Spleen (tissue), 11 donors: ENCODE data around the gene TSPAN18. TPM values are rescaled to one million over a fixed set of nuclear protein-coding genes. Genes with fewer than 3 reads are reported as not detected.

Experiments used
- DNase-seq: peaks from one replicate; pipeline ENCODE4 v3.0.0-alpha.2; 2020
- H3K27ac ChIP-seq, 8 donors: fragments of 200-600 bp; sonication (generic) in 7 of 8; 1 replicate in 4 of 8; 2 replicates in 4 of 8; pipeline versions ENCODE4 v1.5.0 to v1.8.0; 2016 to 2021; ENCODE audit warnings: inconsistent platforms in 4 of 8, mild to moderate bottlenecking in 4 of 8, moderate library complexity in 1 of 8
- H3K27me3 ChIP-seq, 7 donors: fragments of 200-600 bp; sonication (generic) in 6 of 7; replicated peaks in 1 of 7; 1 replicate in 4 of 7; 2 replicates in 3 of 7; pipeline versions ENCODE4 v1.5.0 to v1.8.0; 2016 to 2021; ENCODE audit warnings: inconsistent platforms in 3 of 7, mild to moderate bottlenecking in 1 of 7
- H3K36me3 ChIP-seq, 6 donors: fragments of 200-600 bp; sonication (generic) in 5 of 6; 1 replicate in 4 of 6; 2 replicates in 2 of 6; pipeline versions ENCODE4 v1.5.0 to v1.8.0; 2016 to 2021; ENCODE audit warnings: inconsistent platforms in 2 of 6
- H3K4me1 ChIP-seq, 6 donors: fragments of 200-600 bp; sonication (generic) in 5 of 6; 1 replicate in 3 of 6; 2 replicates in 3 of 6; pipeline versions ENCODE4 v1.5.0 to v1.8.0; 2016 to 2021; ENCODE audit warnings: inconsistent platforms in 3 of 6
- H3K4me3 ChIP-seq, 8 donors: fragments of 200-600 bp; sonication (generic) in 7 of 8; 1 replicate in 4 of 8; 2 replicates in 4 of 8; pipeline versions ENCODE4 v1.5.0 to v1.8.0; 2016 to 2021; ENCODE audit warnings: inconsistent platforms in 4 of 8, mild to moderate bottlenecking in 4 of 8, moderate library complexity in 2 of 8
- H3K9me3 ChIP-seq, 8 donors: fragments of 200-600 bp; sonication (generic) in 7 of 8; 1 replicate in 4 of 8; 2 replicates in 4 of 8; pipeline versions ENCODE4 v1.5.0 to v1.8.0; 2016 to 2021; ENCODE audit warnings: inconsistent platforms in 4 of 8
- POLR2A ChIP-seq, 3 donors: fragments of 450-650 bp; IDR thresholded peaks; one replicate each; pipeline ENCODE4 v1.5.1; 2017; ENCODE audit warnings: antibody characterized with exemption in 3 of 3, mild to moderate bottlenecking in 1 of 3
- POLR2AphosphoS5 ChIP-seq, 3 donors: sonication (generic); formaldehyde crosslinking; IDR thresholded peaks; one replicate each; pipeline ENCODE4 v1.5.1; 2017; ENCODE audit warnings: antibody characterized with exemption in 3 of 3
- WGBS, 5 donors: extraction: QIAGEN DNeasy Blood & Tissue Kit in 3 of 5; methylation state at CpG; one replicate each; pipeline versions ENCODE4 v1.1.5 to v1.1.7; 2013 to 2018; 5-methylcytosine and 5-hydroxymethylcytosine counted together
- intact Hi-C: fragments of 100-400 bp; cut with DNase I; formaldehyde crosslinking; loops from one replicate; pipeline ENCODE4 v1.15.0; 2023; ENCODE audit warnings: low total_unique reads
- polyA plus RNA-seq, 3 donors: library from polyadenylated mRNA; stranded (reverse); fragments of 200-250 nt; gene quantifications; one replicate each; pipeline ENCODE4 v1.2.1, GENCODE V29; 2013
- total RNA-seq, 7 donors: library from RNA; depleted of rRNA in 3 of 7; stranded (reverse); fragments of >200 nt in 3 of 7; fragmentation: NEBNext Ultra II Directional in 4 of 7; extraction: Animal tissue kit (Norgen Biotek cat#: 25700) in 4 of 7; gene quantifications; one replicate each; pipeline versions ENCODE4 v1.1.0 to v1.2.1, GENCODE V29; 2016 to 2021
- TF ChIP-seq, protein P1 (sequence below), 11 experiments: fragments of 200-600 bp in 7 of 11; fragments of 450-650 bp in 4 of 11; sonication (generic) in 4 of 11; IDR thresholded peaks in 8 of 11; conservative IDR thresholded peaks in 3 of 11; 1 replicate in 7 of 11; 2 replicates in 4 of 11; pipeline versions ENCODE4 v1.4.0 to v1.8.0; 2016 to 2021; ENCODE audit warnings: antibody characterized with exemption in 11 of 11, inconsistent platforms in 4 of 11, mild to moderate bottlenecking in 1 of 11
- donor health status: healthy with polysubstance abuse.
- donor health status: DM: no; HTN: no; CAD: no; lungs with moderate emphysema.
- donor health status: DM: no; HTN: no; CAD: no.
- donor health status: Bipolar disorder and iron deficiency.
- donor health status: healthy.
- donor health status: DM: no; HTN: no; CAD: no.
- donor health status: DM: yes; HTN: yes; CAD: no.

TSPAN18 gene
- total and polyA plus RNA-seq, 10 donors: 2.1 to 47.5 (median 21.3) TPM

- DNase-seq: no peak
- Histone ChIP-seq H3K9me3 (no peaks in the 10 kb centered on the region), H3K27me3 (peaks cover 0 to 2% (median 0%) of the 10 kb centered on the region in 7 donors), H3K27ac (peak overlapping the region in 6 of 8 donors; percentile 29 to 97 (median 72)), H3K36me3 (peaks cover 0 to 40% (median 4%) of the 10 kb centered on the region in 6 donors), H3K4me3 (no peak overlapping the region), H3K4me1 (peaks cover 62 to 100% (median 95%) of the 10 kb centered on the region in 6 donors)
- 69 to 86% (median 83%) methylated on average over 6 to 7 of the region's 7 CpGs for WGBS, 5 donors
- intact Hi-C loops: no loop called here
- no peak for TF ChIP-seq POLR2AphosphoS5 (IDR thresholded peaks at IDR 0.05)
- no peak for TF ChIP-seq POLR2A (IDR thresholded peaks at IDR 0.05)
- TF ChIP-seq, protein P1, sequence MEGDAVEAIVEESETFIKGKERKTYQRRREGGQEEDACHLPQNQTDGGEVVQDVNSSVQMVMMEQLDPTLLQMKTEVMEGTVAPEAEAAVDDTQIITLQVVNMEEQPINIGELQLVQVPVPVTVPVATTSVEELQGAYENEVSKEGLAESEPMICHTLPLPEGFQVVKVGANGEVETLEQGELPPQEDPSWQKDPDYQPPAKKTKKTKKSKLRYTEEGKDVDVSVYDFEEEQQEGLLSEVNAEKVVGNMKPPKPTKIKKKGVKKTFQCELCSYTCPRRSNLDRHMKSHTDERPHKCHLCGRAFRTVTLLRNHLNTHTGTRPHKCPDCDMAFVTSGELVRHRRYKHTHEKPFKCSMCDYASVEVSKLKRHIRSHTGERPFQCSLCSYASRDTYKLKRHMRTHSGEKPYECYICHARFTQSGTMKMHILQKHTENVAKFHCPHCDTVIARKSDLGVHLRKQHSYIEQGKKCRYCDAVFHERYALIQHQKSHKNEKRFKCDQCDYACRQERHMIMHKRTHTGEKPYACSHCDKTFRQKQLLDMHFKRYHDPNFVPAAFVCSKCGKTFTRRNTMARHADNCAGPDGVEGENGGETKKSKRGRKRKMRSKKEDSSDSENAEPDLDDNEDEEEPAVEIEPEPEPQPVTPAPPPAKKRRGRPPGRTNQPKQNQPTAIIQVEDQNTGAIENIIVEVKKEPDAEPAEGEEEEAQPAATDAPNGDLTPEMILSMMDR (IDR thresholded peaks at IDR 0.05 in 8 of 11, conservative IDR thresholded peaks at IDR 0.05 in 3 of 11): no peak
These were observed 217.6 kb downstream of the TSPAN18 start for GRCh38 chr11:44944181-44944852.

DNA sequence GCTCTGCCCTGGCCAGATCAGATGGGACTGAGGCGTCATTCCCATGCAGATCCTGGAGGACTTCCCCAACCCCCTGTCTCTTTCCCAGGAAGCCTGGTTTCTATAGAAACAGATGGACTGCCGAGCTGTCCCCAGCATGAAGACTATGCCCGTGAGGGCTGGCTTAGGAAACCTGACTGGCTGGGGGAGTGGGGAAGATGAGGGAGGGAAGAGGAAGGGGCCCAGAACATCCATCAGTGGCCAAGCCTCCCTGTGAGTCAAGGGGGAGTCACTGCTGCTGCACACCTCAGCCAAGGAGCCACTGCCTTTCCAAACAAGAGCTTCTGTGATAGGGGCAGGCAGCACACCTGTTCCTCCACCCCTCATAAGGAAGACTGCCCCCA lies 218.1 kb downstream of the TSPAN18 start:
- TF ChIP-seq POLR2A (IDR thresholded peaks at IDR 0.05) (no peak), POLR2AphosphoS5 (IDR thresholded peaks at IDR 0.05) (no peak)
- TF ChIP-seq, protein P1 (IDR thresholded peaks at IDR 0.05 in 8 of 11, conservative IDR thresholded peaks at IDR 0.05 in 3 of 11): no peak
- intact Hi-C loops: no loop called here
- peak overlapping the region in 5 of 8 donors; percentile 29 to 97 (median 94) for H3K27ac ChIP-seq
- peaks cover 0 to 39% (median 4%) of the 10 kb centered on the region in 6 donors for H3K36me3 ChIP-seq
- H3K4me1 ChIP-seq: peaks cover 62 to 100% (median 94%) of the 10 kb centered on the region in 6 donors
- no peak overlapping the region for H3K4me3 ChIP-seq
- H3K27me3 ChIP-seq: peaks cover 0 to 7% (median 0%) of the 10 kb centered on the region in 7 donors
- WGBS, 5 donors: 32 to 66% (median 51%) methylated on average over 3 of the region's 3 CpGs
- no peak for DNase-seq
- no peaks in the 10 kb centered on the region for H3K9me3 ChIP-seq

DNA sequence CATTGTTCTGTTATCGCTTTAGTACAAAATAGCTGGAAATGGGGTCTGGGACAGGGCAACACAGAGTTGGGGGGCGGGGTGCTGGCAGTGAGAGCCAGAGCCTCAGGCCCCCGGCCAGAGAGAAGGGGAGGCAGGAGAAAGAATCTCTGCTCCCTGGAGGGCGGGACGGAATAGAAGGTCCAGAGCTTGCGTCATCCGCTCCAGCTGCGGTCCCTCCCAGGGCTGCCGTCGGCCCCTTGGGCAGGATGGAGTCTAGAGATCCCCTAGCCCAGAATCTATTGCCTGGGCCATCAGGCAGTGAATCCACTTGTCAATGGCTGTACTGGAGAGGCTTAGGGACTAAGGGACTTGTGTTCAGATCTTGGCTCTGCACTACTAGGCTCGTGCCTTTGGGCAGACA lies 218.9 kb downstream of the TSPAN18 start:
- intact Hi-C loops: no loop called here
- WGBS, 5 donors: 56 to 77% (median 69%) methylated on average over 9 to 11 of the region's 11 CpGs
- DNase-seq: peak; percentile 82
- Histone ChIP-seq H3K9me3 (no peaks in the 10 kb centered on the region), H3K4me3 (peak overlapping the region in 1 of 8 donors; percentile 21), H3K4me1 (peaks cover 55 to 100% (median 87%) of the 10 kb centered on the region in 6 donors), H3K27ac (peak overlapping the region in 7 of 8 donors; percentile 29 to 97 (median 92)), H3K27me3 (peaks cover 0 to 13% (median 0%) of the 10 kb centered on the region in 7 donors), H3K36me3 (peaks cover 0 to 31% (median 4%) of the 10 kb centered on the region in 6 donors)
- TF ChIP-seq POLR2A (IDR thresholded peaks at IDR 0.05) (no peak), POLR2AphosphoS5 (IDR thresholded peaks at IDR 0.05) (peak; percentile 12 to 67 (median 38))
- TF ChIP-seq, protein P1 (IDR thresholded peaks at IDR 0.05 in 8 of 11, conservative IDR thresholded peaks at IDR 0.05 in 3 of 11): no peak

GRCh38 chr11:44946263-44946662 lies 219.5 kb downstream of the TSPAN18 start:
- intact Hi-C loops: no loop called here
- no peaks in the 10 kb centered on the region for H3K9me3 ChIP-seq
- 71 to 86% (median 82%) methylated on average over 5 to 12 of the region's 12 CpGs for WGBS, 5 donors
- peaks cover 0 to 16% (median 0%) of the 10 kb centered on the region in 7 donors for H3K27me3 ChIP-seq
- peaks cover 0 to 25% (median 4%) of the 10 kb centered on the region in 6 donors for H3K36me3 ChIP-seq
- H3K4me3 ChIP-seq: peak overlapping the region in 1 of 8 donors; percentile 21
- peaks cover 55 to 100% (median 86%) of the 10 kb centered on the region in 6 donors for H3K4me1 ChIP-seq
- TF ChIP-seq, protein P1 (IDR thresholded peaks at IDR 0.05 in 8 of 11, conservative IDR thresholded peaks at IDR 0.05 in 3 of 11): no peak
- peak in 1 of 3 donors; percentile 11 for TF ChIP-seq POLR2AphosphoS5 (IDR thresholded peaks at IDR 0.05)
- no peak for DNase-seq
- H3K27ac ChIP-seq: peak overlapping the region in 7 of 8 donors; percentile 29 to 97 (median 92)
